BJ (cell line): ENCODE data around the gene PIK3C2G. TPM values are rescaled to one million over a fixed set of nuclear protein-coding genes. Genes with fewer than 3 reads are reported as not detected.

Experiments used
- CTCF ChIA-PET: fragments of 350-600 bp; formaldehyde crosslinking; extraction: SDS; loops from one replicate; lab custom pipeline; 2021; ENCODE audit warnings: antibody characterized with exemption, inconsistent platforms; lab: Yijun Ruan, JAX
- POLR2A ChIA-PET: fragments of 300-600 bp; sonication (Branson Sonifier 250); formaldehyde crosslinking; extraction: SDS; loops from one replicate; lab custom pipeline; 2021; ENCODE audit warnings: antibody characterized with exemption; lab: Charles Lee
- DNase-seq: peaks from one replicate; pipeline ENCODE4 v3.0.0-alpha.2; 2011; ENCODE audit warnings: low read depth
- H3K27me3 ChIP-seq: 2 replicates; pipeline ENCODE4 v1.6.0; 2011; ENCODE audit warnings: low read length; ENCODE audit not compliant: control insufficient read depth, insufficient read depth
- H3K36me3 ChIP-seq: 2 replicates; pipeline ENCODE4 v1.5.1; 2011; ENCODE audit warnings: low read length; ENCODE audit not compliant: control insufficient read depth, insufficient read depth
- H3K4me3 ChIP-seq: 2 replicates; pipeline ENCODE4 v1.5.1; 2011; ENCODE audit warnings: low read depth, mild to moderate bottlenecking, control low read depth, low read length
- polyA plus RNA-seq: library from polyadenylated mRNA; depleted of rRNA; stranded (reverse); fragments of >200 nt; gene quantifications from 2 replicates; pipeline ENCODE4 v1.2.3, GENCODE V29; 2011
- TF ChIP-seq, protein P1 (sequence below): IDR thresholded peaks from 2 replicates; pipeline ENCODE4 v1.5.1; 2011; ENCODE audit warnings: low read depth, mild to moderate bottlenecking, control low read depth, inconsistent platforms, low read length, moderate library complexity; ENCODE audit not compliant: insufficient read depth

Gene PIK3C2G
- polyA plus RNA-seq, 1 experiment = not detected

- POLR2A ChIA-PET = no interaction called here
Measured at GRCh38 chr12:18422871-18423270, 161.6 kb downstream of the PIK3C2G start.

GRCh38 chr12:18424857-18425256, 163.5 kb downstream of the PIK3C2G start:
- DNase-seq = no peak
- Histone ChIP-seq H3K36me3 (no peaks in the 10 kb centered on the region), H3K27me3 (no peaks in the 10 kb centered on the region), H3K4me3 (no peak overlapping the region)
- TF ChIP-seq, protein P1, sequence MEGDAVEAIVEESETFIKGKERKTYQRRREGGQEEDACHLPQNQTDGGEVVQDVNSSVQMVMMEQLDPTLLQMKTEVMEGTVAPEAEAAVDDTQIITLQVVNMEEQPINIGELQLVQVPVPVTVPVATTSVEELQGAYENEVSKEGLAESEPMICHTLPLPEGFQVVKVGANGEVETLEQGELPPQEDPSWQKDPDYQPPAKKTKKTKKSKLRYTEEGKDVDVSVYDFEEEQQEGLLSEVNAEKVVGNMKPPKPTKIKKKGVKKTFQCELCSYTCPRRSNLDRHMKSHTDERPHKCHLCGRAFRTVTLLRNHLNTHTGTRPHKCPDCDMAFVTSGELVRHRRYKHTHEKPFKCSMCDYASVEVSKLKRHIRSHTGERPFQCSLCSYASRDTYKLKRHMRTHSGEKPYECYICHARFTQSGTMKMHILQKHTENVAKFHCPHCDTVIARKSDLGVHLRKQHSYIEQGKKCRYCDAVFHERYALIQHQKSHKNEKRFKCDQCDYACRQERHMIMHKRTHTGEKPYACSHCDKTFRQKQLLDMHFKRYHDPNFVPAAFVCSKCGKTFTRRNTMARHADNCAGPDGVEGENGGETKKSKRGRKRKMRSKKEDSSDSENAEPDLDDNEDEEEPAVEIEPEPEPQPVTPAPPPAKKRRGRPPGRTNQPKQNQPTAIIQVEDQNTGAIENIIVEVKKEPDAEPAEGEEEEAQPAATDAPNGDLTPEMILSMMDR = no peak
- ChIA-PET POLR2A (no interaction called here), CTCF (no interaction called here)

More at GRCh38 chr12:18422871-18423270, 161.6 kb downstream of the PIK3C2G start:
- Histone ChIP-seq H3K27me3 (no peaks in the 10 kb centered on the region), H3K4me3 (no peak overlapping the region), H3K36me3 (no peaks in the 10 kb centered on the region)
- no peak for DNase-seq
- TF ChIP-seq, protein P1 = no peak
- CTCF ChIA-PET = no interaction called here

DNA sequence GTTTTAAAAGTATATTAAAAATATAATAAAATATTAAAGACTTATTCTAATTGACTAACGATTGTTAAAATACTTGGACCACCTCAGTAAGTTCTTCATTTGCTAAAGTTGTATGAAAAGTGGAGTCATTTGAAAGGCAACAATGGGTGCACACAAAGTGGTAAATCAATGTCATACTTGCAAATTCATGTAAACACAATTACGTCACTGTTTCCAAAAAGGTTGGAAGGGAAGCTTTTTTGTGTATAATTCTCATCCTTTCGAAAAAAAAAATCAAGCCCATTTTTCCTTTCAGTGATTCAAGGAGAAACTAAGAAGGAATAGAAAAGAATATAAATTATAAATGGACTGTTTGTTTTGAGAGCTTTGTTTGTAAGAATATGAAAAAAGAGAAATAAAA, 166.2 kb downstream of the PIK3C2G start:
- Histone ChIP-seq H3K36me3 (no peaks in the 10 kb centered on the region), H3K27me3 (no peaks in the 10 kb centered on the region), H3K4me3 (no peak overlapping the region)
- CTCF ChIA-PET = interaction anchor here (2.0 kb wide), 1 partner anchor 760 kb away, joined by 7 read pairs; no protein-coding TSS in a partner anchor
- POLR2A ChIA-PET = interaction anchor here (0.7 kb wide), 1 partner anchor 994 kb away, joined by 5 read pairs; no protein-coding TSS in a partner anchor
- TF ChIP-seq, protein P1 = no peak
- no peak for DNase-seq

- H3K36me3 ChIP-seq = no peaks in the 10 kb centered on the region
- no peaks in the 10 kb centered on the region for H3K27me3 ChIP-seq
- no peak for DNase-seq
- ChIA-PET CTCF (interaction anchor here (2.0 kb wide), 1 partner anchor 759 kb away, joined by 7 read pairs; no protein-coding TSS in a partner anchor), POLR2A (interaction anchor here (0.7 kb wide), 2 partner anchors 601 to 993 kb away, joined by 5 to 6 read pairs; no protein-coding TSS in a partner anchor)
- no peak overlapping the region for H3K4me3 ChIP-seq
- TF ChIP-seq, protein P1 = no peak
Measured at GRCh38 chr12:18428416-18428815, 167.1 kb downstream of the PIK3C2G start.

DNA sequence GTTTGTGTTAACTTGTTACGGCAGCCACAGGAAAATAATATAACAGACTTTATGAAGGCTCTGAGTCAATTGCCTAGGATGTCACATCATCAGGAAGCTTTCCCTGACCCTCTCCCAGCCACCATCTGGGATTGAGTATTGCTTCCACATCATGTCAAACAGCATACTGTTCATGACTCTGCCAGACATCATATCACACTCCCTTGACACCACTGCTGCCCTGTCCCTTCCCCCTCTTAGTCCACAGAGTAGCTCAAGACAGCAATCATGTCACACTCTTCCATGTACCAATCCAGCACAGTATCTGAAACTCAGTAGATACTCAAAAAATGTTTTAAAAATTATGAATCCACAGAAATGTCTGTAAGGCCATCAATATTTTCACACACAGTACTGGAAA, 168.0 kb downstream of the PIK3C2G start:
- Histone ChIP-seq H3K36me3 (no peaks in the 10 kb centered on the region), H3K27me3 (no peaks in the 10 kb centered on the region), H3K4me3 (no peak overlapping the region)
- ChIA-PET POLR2A (interaction anchor here (0.6 kb wide), 1 partner anchor 506 kb away, joined by 3 read pairs; no protein-coding TSS in a partner anchor), CTCF (interaction anchor here (1.5 to 2.0 kb wide), 2 partner anchors 180 to 758 kb away, joined by 5 to 7 read pairs; no protein-coding TSS in a partner anchor)
- DNase-seq = no peak
- TF ChIP-seq, protein P1 = no peak
